Muscle layer of colon (tissue), 2 donors: ENCODE results near the gene COLGALT1.
"Not testable (repeated sequence)": the region's sequence is repeated elsewhere in the genome, so short reads cannot be mapped to it uniquely, and the experiment has no call there.

Source experiments
- H3K27ac ChIP-seq: one replicate; pipeline ENCODE4 v1.7.0; 2013; ENCODE audit warnings: low read depth, mild to moderate bottlenecking, low read length, moderate library complexity
- H3K27me3 ChIP-seq, 2 donors: one replicate each; pipeline ENCODE4 v1.7.0; 2013; ENCODE audit warnings: low read length in 2 of 2, mild to moderate bottlenecking in 2 of 2; ENCODE audit not compliant: insufficient read depth in 2 of 2, control insufficient read depth in 1 of 2
- H3K36me3 ChIP-seq: one replicate; pipeline ENCODE4 v1.7.0; 2013; ENCODE audit warnings: mild to moderate bottlenecking, low read length; ENCODE audit not compliant: insufficient read depth
- H3K4me1 ChIP-seq: one replicate; pipeline ENCODE4 v1.7.0; 2013; ENCODE audit warnings: mild to moderate bottlenecking, low read length; ENCODE audit not compliant: insufficient read depth
- H3K4me3 ChIP-seq, 2 donors: one replicate each; pipeline ENCODE4 v1.7.0; 2013; ENCODE audit warnings: low read length in 2 of 2, low read depth in 1 of 2, mild to moderate bottlenecking in 1 of 2, moderate library complexity in 1 of 2
- H3K9ac ChIP-seq: one replicate; pipeline ENCODE4 v1.7.0; 2013; ENCODE audit warnings: low read length
- H3K9me3 ChIP-seq: one replicate; pipeline ENCODE4 v1.7.0; 2013; ENCODE audit warnings: mild to moderate bottlenecking, low read length
- donor health status: abdominal sarcoma.
- donor health status: Adenocarcinoma of cecum.

Gene COLGALT1

DNA sequence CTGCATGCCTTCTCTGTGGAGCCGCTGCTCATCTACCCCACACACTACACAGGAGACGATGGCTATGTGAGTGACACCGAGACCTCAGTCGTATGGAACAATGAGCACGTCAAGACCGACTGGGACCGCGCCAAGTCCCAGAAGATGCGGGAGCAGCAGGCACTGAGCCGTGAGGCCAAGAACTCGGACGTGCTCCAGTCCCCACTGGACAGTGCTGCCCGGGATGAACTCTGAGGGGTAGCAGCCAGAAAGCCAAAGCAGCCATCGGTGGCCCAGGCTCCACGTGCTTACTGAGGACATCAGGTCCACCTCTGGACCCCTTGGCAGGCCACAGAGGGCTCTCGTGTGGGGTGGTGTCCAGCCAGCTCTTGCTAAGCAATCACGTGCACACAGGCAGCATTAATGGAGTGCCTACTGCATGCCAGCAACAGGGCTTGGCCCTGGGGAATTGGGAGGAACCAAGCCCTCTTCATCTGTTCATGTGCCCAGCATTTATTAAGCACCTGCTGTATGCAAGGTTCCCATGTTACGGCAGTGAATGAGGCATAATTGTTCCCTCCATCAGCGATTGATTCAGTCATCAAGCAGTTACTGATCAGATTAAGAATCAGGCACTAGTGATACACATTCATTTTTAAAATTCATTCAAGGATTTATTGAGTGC lies 25.9 kb downstream of the COLGALT1 start:
- no peak overlapping the region for H3K27ac ChIP-seq
- H3K9ac ChIP-seq, result no peak overlapping the region
- H3K36me3 ChIP-seq, result peaks cover 34% of the 10 kb centered on the region
- no peaks in the 10 kb centered on the region for H3K27me3 ChIP-seq
- no peaks in the 10 kb centered on the region for H3K9me3 ChIP-seq
- H3K4me1 ChIP-seq, result no peaks in the 10 kb centered on the region
- H3K4me3 ChIP-seq, result no peak overlapping the region

DNA sequence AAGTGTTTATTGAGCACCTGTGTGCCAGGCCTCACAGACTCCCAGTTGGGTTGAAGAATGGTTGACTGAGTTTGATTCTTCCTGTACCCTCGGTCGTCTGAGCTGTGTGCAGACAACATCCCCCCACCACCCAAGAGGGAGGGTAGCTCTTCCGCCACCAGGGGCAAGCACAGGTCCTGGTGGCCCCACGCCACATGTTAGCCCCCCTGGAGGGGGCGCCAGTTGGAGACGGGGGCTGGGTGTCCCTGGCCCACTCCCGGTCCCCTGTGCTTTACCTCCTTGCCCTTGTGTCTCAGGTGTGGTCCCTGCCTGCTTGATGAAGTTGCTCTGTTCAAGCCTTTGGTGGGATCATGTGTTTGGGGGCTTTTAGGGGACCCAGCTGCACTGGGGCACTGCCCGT lies 27.2 kb downstream of the COLGALT1 start:
- peaks cover 31% of the 10 kb centered on the region for H3K36me3 ChIP-seq
- no peak overlapping the region for H3K27ac ChIP-seq
- H3K9ac ChIP-seq, result no peak overlapping the region
- no peaks in the 10 kb centered on the region for H3K9me3 ChIP-seq
- H3K27me3 ChIP-seq, result no peaks in the 10 kb centered on the region
- no peak overlapping the region for H3K4me3 ChIP-seq
- no peaks in the 10 kb centered on the region for H3K4me1 ChIP-seq

DNA sequence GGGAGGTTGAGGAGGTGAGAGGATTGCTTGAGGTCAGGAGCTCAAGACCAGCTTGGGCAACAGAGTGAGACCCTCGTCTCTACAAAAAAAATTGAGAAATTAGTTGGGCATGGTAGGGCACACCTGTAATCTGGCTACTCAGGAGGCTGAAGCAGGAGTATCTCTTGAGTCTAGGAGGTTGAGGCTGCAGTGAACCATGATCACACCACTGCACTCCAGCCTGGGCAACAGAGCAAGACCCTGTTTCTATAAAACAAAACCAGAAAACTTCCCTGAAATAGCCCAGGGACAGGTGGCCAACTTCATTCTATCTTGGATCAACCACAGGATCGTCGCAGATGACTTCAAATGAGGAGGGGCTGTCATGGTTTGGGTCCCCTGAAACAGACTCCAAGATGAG lies 28.7 kb downstream of the COLGALT1 start:
- H3K27ac ChIP-seq, result no peak overlapping the region
- H3K4me3 ChIP-seq, result no peak overlapping the region
- peaks cover 22% of the 10 kb centered on the region for H3K36me3 ChIP-seq
- H3K9ac ChIP-seq, result no peak overlapping the region
- H3K27me3 ChIP-seq, result no peaks in the 10 kb centered on the region
- H3K4me1 ChIP-seq, result no peaks in the 10 kb centered on the region
- no peaks in the 10 kb centered on the region for H3K9me3 ChIP-seq

DNA sequence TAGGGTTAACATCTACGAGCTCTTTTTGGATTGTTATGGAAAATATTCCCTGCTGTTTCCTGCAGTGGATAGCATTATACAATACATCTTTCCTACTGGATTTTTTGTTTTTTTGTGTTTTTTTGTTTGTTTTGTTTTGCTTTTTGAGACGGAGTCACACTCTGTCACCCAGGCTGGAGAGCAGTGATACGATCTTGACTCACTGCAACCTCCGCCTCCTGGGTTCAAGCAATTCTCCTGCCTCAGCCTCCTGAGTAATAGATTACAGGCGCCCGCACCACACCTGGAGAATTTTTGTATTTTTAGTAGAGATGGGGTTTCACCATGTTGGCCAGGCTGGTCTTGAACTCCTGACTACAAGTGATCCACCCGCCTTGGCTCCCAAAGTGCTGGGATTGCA lies 29.9 kb downstream of the COLGALT1 start:
- H3K27ac ChIP-seq, H3K4me1 ChIP-seq, H3K9ac ChIP-seq, H3K27me3 ChIP-seq, H3K9me3 ChIP-seq, H3K4me3 ChIP-seq: not testable (repeated sequence)
- peaks cover 22% of the 10 kb centered on the region for H3K36me3 ChIP-seq

DNA sequence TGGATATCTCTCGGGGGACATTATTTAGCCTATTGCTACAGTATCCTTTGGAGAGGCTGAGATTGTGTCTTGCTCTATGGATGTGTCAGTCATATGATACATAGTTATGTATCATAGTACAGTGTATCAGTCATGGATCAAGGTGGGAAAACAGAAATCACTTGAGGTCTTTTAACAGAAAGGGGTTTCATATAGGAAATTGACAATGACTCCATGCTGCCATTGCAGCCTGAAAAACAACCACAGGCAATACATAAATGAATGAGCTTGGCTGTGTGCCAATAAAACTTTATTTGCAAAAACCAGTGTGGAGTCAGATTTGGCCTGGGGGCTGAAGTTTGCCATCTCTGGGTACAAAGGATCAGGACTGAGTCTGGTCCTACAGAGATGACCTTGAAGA lies 35.4 kb downstream of the COLGALT1 start:
- Histone ChIP-seq H3K9me3 (no peaks in the 10 kb centered on the region), H3K27me3 (no peaks in the 10 kb centered on the region), H3K4me1 (no peaks in the 10 kb centered on the region), H3K27ac (no peak overlapping the region), H3K36me3 (no peaks in the 10 kb centered on the region), H3K9ac (no peak overlapping the region), H3K4me3 (no peak overlapping the region)

DNA sequence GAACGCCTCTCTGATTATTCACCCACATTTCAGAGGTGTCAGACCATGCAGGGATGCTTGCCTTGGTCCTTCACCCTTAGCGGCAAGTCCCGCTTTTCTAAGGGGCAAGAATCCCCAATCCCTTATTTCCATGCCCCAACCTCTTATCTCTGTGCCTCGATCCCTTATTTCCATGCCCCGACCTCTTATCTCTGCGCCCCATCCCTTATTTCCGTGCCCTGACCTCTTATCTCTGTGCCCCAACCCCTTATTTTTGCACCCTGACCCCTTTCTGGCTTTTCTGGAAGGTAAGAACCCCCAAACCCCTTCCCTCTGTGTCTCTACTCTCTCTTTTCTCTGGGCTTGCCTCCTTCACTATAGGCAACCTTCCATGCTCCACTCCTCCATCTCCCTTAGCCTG lies 38.8 kb downstream of the COLGALT1 start:
- not testable (repeated sequence) for H3K9me3 ChIP-seq, H3K36me3 ChIP-seq, H3K27me3 ChIP-seq

DNA sequence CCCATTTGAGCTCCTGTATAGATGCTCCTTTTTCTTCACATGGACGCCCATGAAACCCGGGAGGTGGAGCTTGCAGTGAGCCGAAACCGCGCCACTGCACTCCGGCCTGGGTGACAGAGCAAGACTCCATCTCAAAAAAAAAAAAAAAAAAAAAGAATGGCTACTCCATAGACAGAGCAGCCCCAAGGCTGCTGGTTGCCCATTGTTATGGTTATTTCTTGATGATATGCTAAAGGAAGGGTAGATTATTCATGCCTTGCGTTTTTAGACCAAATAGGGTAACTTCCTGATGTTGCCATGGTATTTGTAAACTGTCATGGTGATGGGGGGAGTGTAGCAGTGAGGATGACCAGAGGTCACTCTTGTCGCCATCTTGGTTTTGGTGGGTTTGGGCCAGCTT lies 42.6 kb downstream of the COLGALT1 start:
- H3K27me3 ChIP-seq, H3K27ac ChIP-seq, H3K36me3 ChIP-seq: not testable (repeated sequence)

More for the DNA sequence above, 38.8 kb downstream of the COLGALT1 start:
- H3K4me1 ChIP-seq, H3K9ac ChIP-seq, H3K27ac ChIP-seq, H3K4me3 ChIP-seq: not testable (repeated sequence)

DNA sequence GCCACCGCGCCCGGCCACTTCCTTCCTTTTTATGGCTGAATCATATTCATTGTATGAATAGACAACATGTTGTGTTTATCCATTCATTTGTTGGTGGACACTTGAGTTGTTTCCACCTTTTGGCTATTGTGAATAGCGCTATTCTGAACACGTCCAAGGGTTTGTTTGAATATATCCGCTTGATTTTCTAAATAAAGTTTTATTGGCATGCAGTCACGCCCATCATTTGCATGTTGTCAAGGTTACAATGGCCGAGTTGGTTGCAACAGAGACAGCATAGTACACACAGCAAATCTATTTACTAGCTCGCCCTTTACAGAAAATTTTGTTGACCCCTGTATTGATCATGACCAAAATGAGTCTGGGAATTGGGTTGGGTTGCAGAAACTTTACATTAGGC lies 43.5 kb downstream of the COLGALT1 start:
- H3K9me3 ChIP-seq, result no peaks in the 10 kb centered on the region
- no peak overlapping the region for H3K27ac ChIP-seq
- H3K36me3 ChIP-seq, result no peaks in the 10 kb centered on the region
- no peak overlapping the region for H3K9ac ChIP-seq
- no peaks in the 10 kb centered on the region for H3K4me1 ChIP-seq
- no peak overlapping the region for H3K4me3 ChIP-seq
- H3K27me3 ChIP-seq, result peaks cover 4 to 8% of the 10 kb centered on the region in 2 donors

More for the DNA sequence above, 42.6 kb downstream of the COLGALT1 start:
- not testable (repeated sequence) for H3K9ac ChIP-seq, H3K4me3 ChIP-seq, H3K4me1 ChIP-seq, H3K9me3 ChIP-seq

DNA sequence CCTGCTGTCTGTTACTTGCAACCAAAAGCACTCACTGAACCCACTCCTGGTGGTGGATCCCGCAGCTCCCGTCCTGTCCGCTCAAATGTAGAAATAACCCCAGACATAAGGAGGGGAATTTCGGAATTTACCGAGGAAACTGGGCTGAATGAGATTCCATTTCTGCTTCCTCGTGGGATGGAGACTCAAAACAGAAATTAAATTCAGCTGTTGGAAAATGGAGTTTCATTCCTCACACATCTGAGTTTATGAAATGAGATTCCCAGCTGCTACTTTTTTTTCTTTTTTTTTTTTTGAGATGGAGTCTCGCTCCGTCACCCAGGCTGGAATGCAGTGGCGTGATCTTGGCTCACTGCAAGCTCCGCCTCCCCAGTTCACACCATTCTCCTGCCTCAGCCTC lies 44.3 kb downstream of the COLGALT1 start:
- H3K4me1 ChIP-seq, result no peaks in the 10 kb centered on the region
- no peak overlapping the region for H3K9ac ChIP-seq
- no peaks in the 10 kb centered on the region for H3K9me3 ChIP-seq
- H3K27ac ChIP-seq, result no peak overlapping the region
- H3K36me3 ChIP-seq, result no peaks in the 10 kb centered on the region
- no peak overlapping the region for H3K4me3 ChIP-seq
- H3K27me3 ChIP-seq, result peaks cover 4 to 14% of the 10 kb centered on the region in 2 donors

DNA sequence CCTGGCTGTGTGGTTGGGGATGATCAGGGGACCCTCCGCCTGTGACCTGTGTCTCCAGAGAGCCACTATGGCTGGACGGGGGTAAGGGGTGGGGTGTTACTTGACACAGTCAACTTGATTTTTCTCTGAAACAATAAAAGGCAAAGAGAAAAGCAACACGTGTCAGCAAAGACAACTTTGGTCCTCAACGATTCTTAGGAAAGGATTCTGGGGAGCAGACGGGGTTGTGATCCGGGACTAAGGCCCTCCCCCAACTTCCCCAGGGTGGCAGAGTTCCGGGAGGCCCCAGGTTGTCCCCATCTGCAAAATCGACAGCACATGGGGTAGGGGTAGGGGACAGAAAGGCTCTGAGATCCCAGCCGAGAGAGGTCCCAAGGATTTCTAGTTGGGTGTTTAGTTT lies 46.2 kb downstream of the COLGALT1 start:
- no peak overlapping the region for H3K9ac ChIP-seq
- H3K36me3 ChIP-seq, result no peaks in the 10 kb centered on the region
- peaks cover 4 to 33% of the 10 kb centered on the region in 2 donors for H3K27me3 ChIP-seq
- no peaks in the 10 kb centered on the region for H3K4me1 ChIP-seq
- H3K9me3 ChIP-seq, result no peaks in the 10 kb centered on the region
- H3K27ac ChIP-seq, result no peak overlapping the region
- no peak overlapping the region for H3K4me3 ChIP-seq

DNA sequence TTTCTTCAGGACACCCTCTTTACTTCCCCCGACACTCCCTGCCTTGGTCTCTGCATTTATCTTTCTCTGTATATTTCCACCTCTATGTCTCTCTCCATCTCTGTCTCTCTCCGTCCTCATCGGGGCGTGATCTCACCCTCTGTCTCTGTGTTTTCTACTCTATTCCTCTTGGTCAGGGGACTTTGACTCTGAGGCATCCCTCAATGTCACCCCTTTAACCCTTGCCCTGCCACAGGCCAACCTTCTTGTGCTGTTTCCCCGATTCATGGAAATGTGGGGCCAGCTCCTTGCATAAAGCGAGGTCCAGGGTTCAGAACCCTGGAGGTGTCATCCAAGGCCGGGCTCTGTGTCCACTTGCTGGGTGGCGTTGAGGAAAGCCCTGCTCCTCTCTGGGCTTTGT lies 46.8 kb downstream of the COLGALT1 start:
- Histone ChIP-seq H3K9me3 (no peaks in the 10 kb centered on the region), H3K9ac (no peak overlapping the region), H3K36me3 (no peaks in the 10 kb centered on the region), H3K4me3 (no peak overlapping the region), H3K4me1 (no peaks in the 10 kb centered on the region), H3K27me3 (peaks cover 4 to 36% of the 10 kb centered on the region in 2 donors), H3K27ac (no peak overlapping the region)

DNA sequence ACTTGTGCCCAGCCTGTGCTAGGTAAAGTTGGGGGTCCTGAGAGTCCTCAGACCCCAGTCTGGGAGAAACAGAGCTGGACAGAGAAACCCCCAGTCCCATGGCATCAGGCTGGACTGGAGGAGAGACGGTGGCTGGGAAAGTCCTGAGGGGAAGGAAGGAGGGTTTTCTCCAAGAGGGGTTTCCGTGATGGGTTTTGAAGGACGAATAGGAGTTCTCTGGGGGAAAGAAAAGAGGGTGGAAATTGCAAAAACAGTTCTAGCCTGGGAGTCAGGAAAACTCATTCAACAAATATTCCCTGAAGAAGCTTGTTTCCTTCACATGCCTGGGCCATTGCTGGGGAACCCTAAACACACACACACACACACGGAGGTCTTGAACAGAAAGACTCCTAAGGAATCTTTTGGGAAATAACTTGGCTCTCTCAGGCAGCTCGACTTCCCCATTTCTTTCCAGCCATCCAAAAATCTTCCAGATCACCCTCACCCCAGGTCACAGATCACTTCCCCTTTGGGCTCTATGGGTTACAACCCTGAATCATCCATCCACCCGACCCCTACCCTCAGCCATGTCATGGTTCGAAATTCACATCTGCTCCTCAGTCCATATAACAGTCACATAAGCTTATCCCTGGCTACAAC lies 47.5 kb downstream of the COLGALT1 start:
- peaks cover 4 to 36% of the 10 kb centered on the region in 2 donors for H3K27me3 ChIP-seq
- no peak overlapping the region for H3K9ac ChIP-seq
- no peaks in the 10 kb centered on the region for H3K36me3 ChIP-seq
- no peak overlapping the region for H3K27ac ChIP-seq
- no peaks in the 10 kb centered on the region for H3K4me1 ChIP-seq
- H3K9me3 ChIP-seq, result no peaks in the 10 kb centered on the region
- H3K4me3 ChIP-seq, result no peak overlapping the region
